Liver (tissue), 9 donors: ENCODE data around the gene EPB41L4A. TPM values are rescaled to one million over a fixed set of nuclear protein-coding genes. Genes with fewer than 3 reads are reported as not detected.

Source experiments
- DNase-seq: peaks from one replicate; pipeline ENCODE4 v3.0.0-alpha.2; 2017; ENCODE audit warnings: low spot score
- H3K27ac ChIP-seq, 2 donors: one replicate each; pipeline ENCODE4 v1.7.0; 2013; ENCODE audit warnings: inconsistent platforms in 2 of 2, low read length in 2 of 2, control low read depth in 1 of 2, low read depth in 1 of 2, mild to moderate bottlenecking in 1 of 2
- H3K27me3 ChIP-seq, 4 donors: one replicate each; pipeline versions ENCODE4 v1.6.1 to v1.7.0; 2013; ENCODE audit warnings: low read length in 3 of 4, inconsistent platforms in 1 of 4, mild to moderate bottlenecking in 1 of 4, moderate library complexity in 1 of 4; ENCODE audit not compliant: control insufficient read depth in 4 of 4, insufficient read depth in 4 of 4
- H3K36me3 ChIP-seq, 4 donors: one replicate each; pipeline versions ENCODE4 v1.6.1 to v1.7.0; 2013; ENCODE audit warnings: low read length in 3 of 4, mild to moderate bottlenecking in 3 of 4, low read depth in 1 of 4, moderate library complexity in 1 of 4; ENCODE audit not compliant: control insufficient read depth in 4 of 4, insufficient read depth in 3 of 4
- H3K4me1 ChIP-seq, 4 donors: one replicate each; pipeline versions ENCODE4 v1.6.1 to v1.7.0; 2013; ENCODE audit warnings: low read length in 3 of 4, mild to moderate bottlenecking in 3 of 4, moderate library complexity in 1 of 4; ENCODE audit not compliant: control insufficient read depth in 4 of 4, insufficient read depth in 4 of 4
- H3K4me3 ChIP-seq, 3 donors: one replicate each; pipeline versions ENCODE4 v1.6.1 to v1.7.0; 2013; ENCODE audit warnings: low read length in 3 of 3, control low read depth in 1 of 3, low read depth in 1 of 3, mild to moderate bottlenecking in 1 of 3
- H3K9ac ChIP-seq, 2 donors: one replicate each; pipeline ENCODE4 v1.7.0; 2013; ENCODE audit warnings: low read length in 2 of 2, mild to moderate bottlenecking in 2 of 2, moderate library complexity in 2 of 2, control low read depth in 1 of 2, low read depth in 1 of 2
- H3K9me3 ChIP-seq, 4 donors: one replicate each; pipeline versions ENCODE4 v1.6.1 to v1.7.0; 2013; ENCODE audit warnings: low read length in 3 of 4; ENCODE audit not compliant: control insufficient read depth in 4 of 4
- ATF3 ChIP-seq: IDR thresholded peaks from 2 replicates; pipeline ENCODE4 v1.6.1; 2016; ENCODE audit warnings: antibody characterized with exemption
- CTCF ChIP-seq: fragments of 150-350 bp; IDR thresholded peaks from 2 replicates; pipeline ENCODE4 v1.5.1; 2017; ENCODE audit warnings: improper control_type of control experiment, low read depth, low read length; ENCODE audit not compliant: missing input control
- EGR1 ChIP-seq, 2 donors: IDR thresholded peaks; 2 replicates each; pipeline ENCODE4 v1.6.1; 2016 to 2018; ENCODE audit warnings: antibody characterized with exemption in 2 of 2, low read depth in 2 of 2
- FOXA1 ChIP-seq: IDR thresholded peaks from 2 replicates; pipeline ENCODE4 v1.6.1; 2016; ENCODE audit warnings: antibody characterized with exemption
- FOXA2 ChIP-seq: IDR thresholded peaks from 2 replicates; pipeline ENCODE4 v1.6.1; 2016; ENCODE audit warnings: antibody characterized with exemption
- GABPA ChIP-seq, 2 donors: IDR thresholded peaks in 1 of 2; conservative IDR thresholded peaks in 1 of 2; 2 replicates each; pipeline ENCODE4 v1.6.1; 2016; ENCODE audit warnings: antibody characterized with exemption in 2 of 2, mild to moderate bottlenecking in 1 of 2, moderate library complexity in 1 of 2
- HNF4A ChIP-seq, 2 donors: conservative IDR thresholded peaks; 2 replicates each; pipeline ENCODE4 v1.6.1; 2016; ENCODE audit warnings: antibody characterized with exemption in 2 of 2, mild to moderate bottlenecking in 2 of 2
- HNF4G ChIP-seq: IDR thresholded peaks from 2 replicates; pipeline ENCODE4 v1.6.1; 2016; ENCODE audit warnings: antibody characterized with exemption
- JUND ChIP-seq, 2 donors: IDR thresholded peaks; 2 replicates each; pipeline ENCODE4 v1.6.1; 2016; ENCODE audit warnings: antibody characterized with exemption in 2 of 2
- MAX ChIP-seq: IDR thresholded peaks from 2 replicates; pipeline ENCODE4 v1.6.1; 2016; ENCODE audit warnings: antibody characterized with exemption
- NR2F2 ChIP-seq: IDR thresholded peaks from 2 replicates; pipeline ENCODE4 v1.6.1; 2016; ENCODE audit warnings: antibody characterized with exemption
- RAD21 ChIP-seq, 2 donors: IDR thresholded peaks; 2 replicates each; pipeline ENCODE4 v1.6.1; 2016; ENCODE audit warnings: antibody characterized with exemption in 2 of 2, mild to moderate bottlenecking in 2 of 2
- REST ChIP-seq: IDR thresholded peaks from 2 replicates; pipeline ENCODE4 v1.6.1; 2016; ENCODE audit warnings: antibody characterized with exemption, mild to moderate bottlenecking
- RXRA ChIP-seq, 2 donors: IDR thresholded peaks; 2 replicates each; pipeline ENCODE4 v1.6.1; 2017 to 2018; ENCODE audit warnings: antibody characterized with exemption in 2 of 2, mild to moderate bottlenecking in 1 of 2
- SP1 ChIP-seq: IDR thresholded peaks from 2 replicates; pipeline ENCODE4 v1.6.1; 2018; ENCODE audit warnings: antibody characterized with exemption, mild to moderate bottlenecking
- TAF1 ChIP-seq: conservative IDR thresholded peaks from 2 replicates; pipeline ENCODE4 v1.6.1; 2016; ENCODE audit warnings: antibody characterized with exemption, mild to moderate bottlenecking
- YY1 ChIP-seq: IDR thresholded peaks from 2 replicates; pipeline ENCODE4 v1.6.1; 2016; ENCODE audit warnings: antibody characterized with exemption, mild to moderate bottlenecking
- ZBTB33 ChIP-seq: IDR thresholded peaks from 2 replicates; pipeline ENCODE4 v1.6.1; 2016; ENCODE audit warnings: antibody characterized with exemption
- WGBS: extraction: QIAGEN DNeasy Blood & Tissue Kit; methylation state at CpG from one replicate; pipeline ENCODE4 v1.1.7; 2013; 5-methylcytosine and 5-hydroxymethylcytosine counted together
- polyA plus RNA-seq, 2 donors: library from polyadenylated mRNA; stranded (reverse) in 1 of 2; unstranded in 1 of 2; fragments of 200-250 nt in 1 of 2; fragments of >200 nt in 1 of 2; fragmentation: Nextera tagmentation in 1 of 2; extraction: Ambion mirVana in 1 of 2; gene quantifications; one replicate each; pipeline versions ENCODE4 v1.2.1 to v1.2.3, GENCODE V29; 2013 to 2015
- total RNA-seq, 2 donors: library from RNA; depleted of rRNA; stranded (reverse); fragments of >200 nt; gene quantifications; one replicate each; pipeline ENCODE4 v1.2.3, GENCODE V29; 2014
- donor health status: healthy.
- donor health status: healthy.
- donor health status: healthy.
- donor health status: healthy.
- donor health status: healthy.

The EPB41L4A gene
- total and polyA plus RNA-seq, 4 donors: 1.1 to 8.0 (median 3.9) TPM

GRCh38 chr5:112385969-112386368 lies 33.1 kb downstream of the EPB41L4A start (continued):
- TF ChIP-seq ATF3 (no peak), HNF4A (conservative IDR thresholded peaks at IDR 0.05) (no peak), ZBTB33 (no peak), SP1 (no peak), RXRA (IDR thresholded peaks at IDR 0.05) (no peak)

- Histone ChIP-seq H3K9me3 (no peaks in the 10 kb centered on the region), H3K36me3 (no peaks in the 10 kb centered on the region), H3K4me1 (peaks cover 0 to 2% (median 0%) of the 10 kb centered on the region in 4 donors), H3K9ac (no peak overlapping the region), H3K27me3 (no peaks in the 10 kb centered on the region), H3K4me3 (no peak overlapping the region), H3K27ac (no peak overlapping the region)
- WGBS: 83% methylated on average over 3 of the region's 3 CpGs
- TF ChIP-seq RAD21 (IDR thresholded peaks at IDR 0.05): no peak
- TF ChIP-seq FOXA2: no peak
- no peak for TF ChIP-seq FOXA1
- no peak for TF ChIP-seq HNF4A (conservative IDR thresholded peaks at IDR 0.05)
- TF ChIP-seq NR2F2: no peak
- TF ChIP-seq MAX: no peak
- no peak for DNase-seq
These were observed 33.5 kb downstream of the EPB41L4A start for GRCh38 chr5:112385566-112385965.

GRCh38 chr5:112384523-112384922 lies 34.6 kb downstream of the EPB41L4A start:
- no peak overlapping the region for H3K9ac ChIP-seq
- H3K4me3 ChIP-seq: no peak overlapping the region
- no peaks in the 10 kb centered on the region for H3K27me3 ChIP-seq
- H3K36me3 ChIP-seq: no peaks in the 10 kb centered on the region
- 79% methylated on average over 3 of the region's 3 CpGs for WGBS
- H3K27ac ChIP-seq: no peak overlapping the region
- TF ChIP-seq EGR1 (IDR thresholded peaks at IDR 0.05; ENCODE audit: low read depth in 2 of 2) (no peak), ATF3 (no peak), FOXA1 (no peak), RAD21 (IDR thresholded peaks at IDR 0.05) (no peak), HNF4A (conservative IDR thresholded peaks at IDR 0.05) (no peak), GABPA (IDR thresholded peaks at IDR 0.05 in 1 of 2, conservative IDR thresholded peaks at IDR 0.05 in 1 of 2) (no peak), MAX (no peak), YY1 (no peak), JUND (IDR thresholded peaks at IDR 0.05) (no peak), FOXA2 (no peak), TAF1 (no peak), NR2F2 (no peak), HNF4G (no peak), REST (no peak), RXRA (IDR thresholded peaks at IDR 0.05) (no peak), ZBTB33 (no peak), SP1 (no peak), CTCF (no peak)
- H3K9me3 ChIP-seq: no peaks in the 10 kb centered on the region
- no peaks in the 10 kb centered on the region for H3K4me1 ChIP-seq
- no peak for DNase-seq
